SU-DHL-6 (cell line): Measurements from ENCODE around the gene PPHLN1.

Experiments
- H2AFZ ChIP-seq: fragments of 200-600 bp; sonication (generic); 2 replicates; pipeline ENCODE4 v1.6.1; 2014; ENCODE audit warnings: low read depth, mild to moderate bottlenecking, moderate library complexity, mixed read lengths, antibody characterized with exemption, low read length; ENCODE audit not compliant: severe bottlenecking
- H3F3A ChIP-seq: fragments of 200-600 bp; shearing (Covaris generic); 2 replicates; pipeline ENCODE4 v1.6.0; 2016; ENCODE audit warnings: antibody characterized with exemption, mild to moderate bottlenecking; ENCODE audit not compliant: insufficient read depth
- H3K27ac ChIP-seq: fragments of 200-600 bp; sonication (generic); 2 replicates; pipeline ENCODE4 v1.5.1; 2016; ENCODE audit warnings: low read depth, mild to moderate bottlenecking, low read length, moderate library complexity, mixed read lengths
- H3K27me3 ChIP-seq: fragments of 200-600 bp; sonication (generic), shearing (Covaris generic); 2 replicates; pipeline ENCODE4 v1.6.0; 2014; ENCODE audit warnings: mild to moderate bottlenecking, low read length
- H3K36me3 ChIP-seq: fragments of 200-600 bp; sonication (generic); 2 replicates; pipeline ENCODE4 v1.6.1; 2014; ENCODE audit warnings: mild to moderate bottlenecking, low read length, mixed read lengths
- H3K4me2 ChIP-seq: fragments of 300-600, 200-600 bp; shearing (Covaris generic), sonication (generic); 2 replicates; pipeline ENCODE4 v1.6.0; 2014; ENCODE audit warnings: low read length, low read depth, mild to moderate bottlenecking; ENCODE audit not compliant: poor library complexity, severe bottlenecking
- H3K4me3 ChIP-seq: fragments of 200-600 bp; sonication (generic); 2 replicates; pipeline ENCODE4 v1.5.1; 2014; ENCODE audit warnings: antibody characterized with exemption, low read length, mild to moderate bottlenecking, mixed read lengths; ENCODE audit not compliant: insufficient read depth, poor library complexity, severe bottlenecking
- H3K79me2 ChIP-seq: fragments of 200-600 bp; sonication (generic); 2 replicates; pipeline ENCODE4 v1.6.1; 2014; ENCODE audit warnings: mild to moderate bottlenecking, low read length, moderate library complexity; ENCODE audit not compliant: insufficient read depth
- H3K9ac ChIP-seq: fragments of 200-600 bp; sonication (generic); 2 replicates; pipeline ENCODE4 v1.7.0; 2014; ENCODE audit warnings: mild to moderate bottlenecking, low read length
- H3K9me2 ChIP-seq: fragments of 200-600 bp; sonication (generic); replicated peaks from 2 replicates; pipeline ENCODE4 v1.6.1; 2014; ENCODE audit warnings: low read length; ENCODE audit not compliant: insufficient read depth
- H3K9me3 ChIP-seq: fragments of 200-600 bp; sonication (generic); 2 replicates; pipeline ENCODE4 v1.6.1; 2014; ENCODE audit warnings: low read length, mixed read lengths; ENCODE audit not compliant: insufficient read depth
- H4K20me1 ChIP-seq: fragments of 200-600 bp; sonication (generic); 2 replicates; pipeline ENCODE4 v1.6.1; 2014; ENCODE audit warnings: low read depth, mild to moderate bottlenecking, antibody characterized with exemption, low read length, moderate library complexity, mixed read lengths
- CTCF ChIP-seq: fragments of 200-600 bp; sonication (generic); IDR thresholded peaks from one replicate; pipeline ENCODE4 v1.5.1; 2017; ENCODE audit warnings: antibody characterized with exemption, mild to moderate bottlenecking, low read length, moderate library complexity; ENCODE audit not compliant: insufficient read depth, poor library complexity, severe bottlenecking
- EZH2phosphoT487 ChIP-seq: fragments of 200-600 bp; sonication (generic), shearing (Covaris generic); conservative IDR thresholded peaks from 2 replicates; pipeline ENCODE4 v1.6.1; 2018; ENCODE audit warnings: mild to moderate bottlenecking, antibody characterized with exemption, low read length, moderate library complexity, mixed read lengths

Gene PPHLN1

GRCh38 chr12:42285431-42285830 is 40.5 kb upstream of the PPHLN1 start:
- no peaks in the 10 kb centered on the region for H4K20me1 ChIP-seq
- H3K27me3 ChIP-seq = no peaks in the 10 kb centered on the region
- TF ChIP-seq CTCF (no peak), EZH2phosphoT487 (no peak)
- no peaks in the 10 kb centered on the region for H3K79me2 ChIP-seq
- H3K36me3 ChIP-seq = no peaks in the 10 kb centered on the region
- H3K9me3 ChIP-seq = no peaks in the 10 kb centered on the region
- no peak overlapping the region for H2AFZ ChIP-seq
- no peak overlapping the region for H3K4me3 ChIP-seq
- H3K4me2 ChIP-seq = no peak overlapping the region
- H3K9me2 ChIP-seq = no peaks in the 10 kb centered on the region
- H3K27ac ChIP-seq = no peak overlapping the region
- H3F3A ChIP-seq = no peaks in the 10 kb centered on the region
- no peak overlapping the region for H3K9ac ChIP-seq

DNA sequence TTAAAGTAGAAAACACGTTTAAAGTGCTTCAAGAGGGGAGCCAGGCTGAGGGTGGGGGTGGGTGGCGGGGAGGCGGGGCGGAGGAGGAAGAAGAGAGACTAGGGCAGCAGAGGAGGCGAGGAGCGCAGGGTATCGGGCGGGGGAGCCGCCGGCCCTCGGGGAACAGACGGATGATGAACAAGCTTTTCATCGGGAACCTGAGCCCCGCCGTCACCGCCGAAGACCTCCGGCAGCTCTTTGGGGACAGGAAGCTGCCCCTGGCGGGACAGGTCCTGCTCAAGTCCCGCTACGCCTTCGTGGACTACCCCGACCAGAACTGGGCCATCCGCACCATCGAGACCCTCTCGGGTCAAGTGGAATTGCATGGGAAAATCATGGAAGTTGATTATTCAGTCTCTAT is 39.2 kb upstream of the PPHLN1 start:
- H3K36me3 ChIP-seq = no peaks in the 10 kb centered on the region
- no peak overlapping the region for H3K4me3 ChIP-seq
- no peaks in the 10 kb centered on the region for H4K20me1 ChIP-seq
- H3K4me2 ChIP-seq = no peak overlapping the region
- H2AFZ ChIP-seq = no peak overlapping the region
- H3K79me2 ChIP-seq = no peaks in the 10 kb centered on the region
- H3K9me2 ChIP-seq = no peaks in the 10 kb centered on the region
- no peak overlapping the region for H3K9ac ChIP-seq
- no peaks in the 10 kb centered on the region for H3F3A ChIP-seq
- TF ChIP-seq EZH2phosphoT487 = no peak
- TF ChIP-seq CTCF = no peak
- H3K27me3 ChIP-seq = no peaks in the 10 kb centered on the region
- no peak overlapping the region for H3K27ac ChIP-seq
- no peaks in the 10 kb centered on the region for H3K9me3 ChIP-seq

DNA sequence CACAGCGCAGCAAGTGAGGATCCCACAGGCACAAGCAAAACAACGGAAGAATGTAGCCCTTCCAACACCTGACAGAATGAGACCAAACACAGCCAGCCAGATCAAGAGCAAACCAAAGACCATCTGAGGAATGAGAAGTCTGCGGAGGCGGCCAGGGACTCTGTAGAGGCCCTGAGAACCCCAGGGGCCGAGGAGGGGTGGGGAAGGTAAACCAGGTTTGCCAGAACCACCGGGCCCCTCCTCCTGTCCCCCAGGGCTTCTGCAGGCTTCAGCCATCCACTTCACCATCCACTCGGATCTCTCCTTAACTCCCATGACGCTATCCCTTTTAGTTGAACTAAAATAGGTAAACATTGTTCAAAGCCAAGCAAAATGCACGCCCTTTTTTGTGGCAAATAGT is 37.4 kb upstream of the PPHLN1 start:
- Histone ChIP-seq H3K27me3 (no peaks in the 10 kb centered on the region), H3K36me3 (no peaks in the 10 kb centered on the region), H3K4me3 (no peak overlapping the region), H3K9me3 (no peaks in the 10 kb centered on the region), H3K79me2 (no peaks in the 10 kb centered on the region), H3K9me2 (no peaks in the 10 kb centered on the region), H3F3A (no peaks in the 10 kb centered on the region), H3K9ac (no peak overlapping the region), H3K4me2 (no peak overlapping the region), H2AFZ (no peak overlapping the region), H3K27ac (no peak overlapping the region), H4K20me1 (no peaks in the 10 kb centered on the region)
- no peak for TF ChIP-seq CTCF
- TF ChIP-seq EZH2phosphoT487 = no peak

DNA sequence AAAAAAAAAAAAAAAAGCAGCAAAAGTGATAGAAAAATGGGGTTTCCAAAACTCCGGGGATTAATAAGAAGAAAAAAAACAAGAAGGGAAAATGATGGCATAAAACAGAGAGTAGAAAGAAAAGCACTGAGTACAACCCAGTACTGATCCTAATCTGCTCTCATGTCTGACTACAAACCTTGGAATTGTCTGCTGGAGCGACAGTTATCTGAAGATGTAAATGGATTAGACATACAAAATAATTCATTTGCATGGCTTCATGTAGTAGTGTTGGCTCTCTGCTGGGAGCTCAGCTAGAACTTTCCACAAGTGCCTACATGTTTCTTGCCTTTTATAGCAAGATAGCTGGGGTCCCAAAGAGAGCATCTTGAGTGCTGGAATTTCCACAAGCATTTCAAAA is 34.3 kb upstream of the PPHLN1 start:
- H3F3A ChIP-seq = no peaks in the 10 kb centered on the region
- no peaks in the 10 kb centered on the region for H3K27me3 ChIP-seq
- no peaks in the 10 kb centered on the region for H3K79me2 ChIP-seq
- H3K9me2 ChIP-seq = no peaks in the 10 kb centered on the region
- H3K9me3 ChIP-seq = no peaks in the 10 kb centered on the region
- TF ChIP-seq EZH2phosphoT487 (no peak), CTCF (no peak)
- H3K36me3 ChIP-seq = no peaks in the 10 kb centered on the region
- H3K27ac ChIP-seq = no peak overlapping the region
- H3K4me2 ChIP-seq = no peak overlapping the region
- H3K4me3 ChIP-seq = no peak overlapping the region
- H4K20me1 ChIP-seq = no peaks in the 10 kb centered on the region
- H3K9ac ChIP-seq = no peak overlapping the region
- no peak overlapping the region for H2AFZ ChIP-seq
